GM21528 (cell line): ENCODE data around the gene GRIN1.
A peak's percentile ranks its signal among the peaks of the same experiment; 100 is the strongest.
"Not testable (repeated sequence)": the region's sequence is repeated elsewhere in the genome, so short reads cannot be mapped to it uniquely, and the experiment has no call there.

Experiments
- ATAC-seq: cut with Tn5 transposase; IDR thresholded peaks from one replicate; pipeline ENCODE4 v1.9.1; 2021; ENCODE audit warnings: mild to moderate bottlenecking, moderate library complexity; ENCODE audit not compliant: unreplicated experiment, low FRiP score

GRIN1 gene

GRCh38 chr9:137127301-137128157, 11.4 kb upstream of the GRIN1 start:
- no peak for ATAC-seq

- ATAC-seq: no peak
These were observed 10.6 kb upstream of the GRIN1 start for GRCh38 chr9:137128158-137128861.

GRCh38 chr9:137128862-137129455, 10.0 kb upstream of the GRIN1 start:
- ATAC-seq: peak; percentile 21

- peak; percentile 76 for ATAC-seq
These were observed 9.3 kb upstream of the GRIN1 start for GRCh38 chr9:137129456-137130175.

GRCh38 chr9:137130176-137130755, 8.7 kb upstream of the GRIN1 start:
- ATAC-seq: peak; percentile 13

GRCh38 chr9:137134191-137134590, 4.8 kb upstream of the GRIN1 start:
- no peak for ATAC-seq

GRCh38 chr9:137135154-137135553, 3.8 kb upstream of the GRIN1 start:
- ATAC-seq: not testable (repeated sequence)

GRCh38 chr9:137136261-137136880, 2.6 kb upstream of the GRIN1 start:
- no peak for ATAC-seq

GRCh38 chr9:137136881-137137607, 1.9 kb upstream of the GRIN1 start:
- no peak for ATAC-seq

GRCh38 chr9:137138058-137138721, 764 bp upstream of the GRIN1 start:
- ATAC-seq: no peak

- no peak for ATAC-seq
These were observed 655 bp downstream of the GRIN1 start for GRCh38 chr9:137139468-137140150.

GRCh38 chr9:137140151-137141012, 1.4 kb downstream of the GRIN1 start:
- ATAC-seq: no peak

- no peak for ATAC-seq
These were observed 2.3 kb downstream of the GRIN1 start for GRCh38 chr9:137141050-137141810.

- ATAC-seq: no peak
These were observed 3.3 kb downstream of the GRIN1 start for GRCh38 chr9:137141976-137142936.

- no peak for ATAC-seq
These were observed 4.5 kb downstream of the GRIN1 start for GRCh38 chr9:137143459-137143858.
